NK-92 (cell line): ENCODE results near the gene CAPZB.

Experiments
- DNase-seq: peaks from one replicate; lab custom pipeline; 2025; ENCODE audit not compliant: unreplicated experiment; lab: John Stamatoyannopoulos, UW

CAPZB gene

GRCh38 chr1:19336543-19336942 lies 148.8 kb downstream of the CAPZB start:
- DNase-seq = no peak

GRCh38 chr1:19333587-19334354 lies 151.6 kb downstream of the CAPZB start:
- no peak for DNase-seq

DNA sequence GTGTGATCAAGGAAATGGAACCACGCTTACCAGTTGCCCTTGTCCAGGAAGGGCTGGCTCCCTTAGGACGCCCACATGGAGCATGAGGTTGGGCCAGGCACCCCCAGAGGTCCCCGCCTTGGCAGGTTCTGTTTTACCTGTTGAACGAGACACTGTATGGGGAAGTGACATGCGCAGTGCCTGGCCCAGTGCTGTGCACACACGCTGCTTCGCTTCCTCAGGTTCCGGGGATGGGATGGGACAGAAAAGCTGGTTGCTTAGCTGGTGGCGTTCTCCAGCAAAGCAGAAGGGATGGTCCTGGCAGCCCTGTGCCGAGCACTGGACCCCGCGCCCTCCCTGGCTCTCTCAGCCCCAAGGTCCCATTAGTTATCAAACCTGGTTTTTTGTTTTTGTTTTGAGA lies 152.5 kb downstream of the CAPZB start:
- no peak for DNase-seq

- no peak for DNase-seq
These were observed 154.0 kb downstream of the CAPZB start for GRCh38 chr1:19331262-19331878.

GRCh38 chr1:19330449-19331135 lies 154.7 kb downstream of the CAPZB start:
- no peak for DNase-seq

DNA sequence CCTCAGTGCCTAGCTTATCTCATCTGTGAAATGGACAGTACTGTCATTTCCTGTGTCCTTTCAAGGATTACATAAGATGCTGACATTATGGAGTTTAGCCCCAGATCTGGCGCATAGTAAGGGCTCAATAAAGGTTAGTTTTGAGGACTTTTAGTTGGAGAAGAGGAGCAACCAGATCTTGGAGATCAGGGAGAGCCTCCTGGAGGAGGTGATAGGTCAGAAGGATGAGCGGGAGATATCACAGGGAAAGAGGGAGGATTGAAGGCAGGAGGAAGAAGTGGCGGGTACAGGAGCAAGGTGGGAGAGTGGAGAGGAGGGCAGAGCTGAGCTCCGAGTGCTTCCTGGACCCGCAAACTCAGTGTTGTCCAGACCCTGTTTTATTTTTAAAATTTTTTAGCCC lies 155.7 kb downstream of the CAPZB start:
- DNase-seq = no peak

DNA sequence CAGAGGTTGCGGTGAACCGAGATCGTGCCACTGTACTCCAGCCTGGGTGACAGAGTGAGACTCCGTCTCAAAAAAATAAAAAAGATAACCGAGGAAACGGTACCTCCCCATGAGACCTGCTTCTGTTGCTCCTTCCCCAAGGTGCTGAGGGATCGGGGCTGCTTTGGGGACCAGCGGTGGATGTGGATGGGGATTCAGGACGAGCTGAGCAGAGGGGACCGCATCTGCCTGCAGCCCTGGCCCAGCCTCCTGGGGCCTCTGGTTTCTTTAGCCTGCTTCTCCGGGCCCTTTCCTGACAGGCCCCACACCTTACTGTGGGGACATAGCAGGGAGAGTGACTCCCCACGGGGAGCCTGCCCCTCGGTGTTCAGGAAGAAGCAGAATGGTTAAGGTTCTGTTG lies 156.2 kb downstream of the CAPZB start:
- no peak for DNase-seq

GRCh38 chr1:19328486-19328885 lies 156.9 kb downstream of the CAPZB start:
- no peak for DNase-seq

GRCh38 chr1:19327736-19328135 lies 157.6 kb downstream of the CAPZB start:
- DNase-seq = no peak

DNA sequence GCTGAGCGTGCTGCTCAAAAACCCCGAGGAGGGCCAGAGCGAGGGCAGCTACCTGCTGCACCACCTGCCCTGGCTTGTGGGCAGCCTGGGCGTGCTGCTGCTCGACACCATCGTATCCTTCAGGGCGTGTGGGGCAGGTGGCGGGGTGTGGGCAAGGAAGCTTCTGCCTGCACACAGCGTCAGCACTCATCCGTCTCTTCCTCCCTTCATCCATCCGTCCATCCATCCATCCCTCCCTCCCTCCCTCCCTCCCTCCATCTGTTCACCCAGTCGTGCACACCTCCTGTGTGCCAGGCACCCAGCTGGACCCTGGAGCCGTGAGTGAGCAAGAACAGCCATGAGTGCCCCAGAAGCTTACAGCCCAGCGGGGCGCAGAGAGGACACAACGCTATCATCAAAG lies 158.0 kb downstream of the CAPZB start:
- no peak for DNase-seq

DNA sequence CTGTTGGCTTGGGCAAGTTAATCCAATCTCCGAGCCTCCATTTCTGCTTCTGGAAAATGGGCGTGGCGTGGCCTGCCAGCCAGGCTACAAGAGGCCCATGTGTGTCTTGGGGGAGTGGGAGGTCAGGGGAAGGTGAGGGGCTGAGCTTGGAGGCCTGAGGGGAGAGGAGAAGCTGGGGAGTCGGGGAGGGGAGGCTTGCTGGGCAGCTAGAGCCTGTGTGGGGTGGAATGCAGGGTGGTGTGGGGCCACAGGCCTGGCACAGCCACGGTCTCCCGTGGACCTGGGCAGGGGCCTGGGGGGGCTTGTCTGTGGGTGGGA lies 158.6 kb downstream of the CAPZB start:
- no peak for DNase-seq

DNA sequence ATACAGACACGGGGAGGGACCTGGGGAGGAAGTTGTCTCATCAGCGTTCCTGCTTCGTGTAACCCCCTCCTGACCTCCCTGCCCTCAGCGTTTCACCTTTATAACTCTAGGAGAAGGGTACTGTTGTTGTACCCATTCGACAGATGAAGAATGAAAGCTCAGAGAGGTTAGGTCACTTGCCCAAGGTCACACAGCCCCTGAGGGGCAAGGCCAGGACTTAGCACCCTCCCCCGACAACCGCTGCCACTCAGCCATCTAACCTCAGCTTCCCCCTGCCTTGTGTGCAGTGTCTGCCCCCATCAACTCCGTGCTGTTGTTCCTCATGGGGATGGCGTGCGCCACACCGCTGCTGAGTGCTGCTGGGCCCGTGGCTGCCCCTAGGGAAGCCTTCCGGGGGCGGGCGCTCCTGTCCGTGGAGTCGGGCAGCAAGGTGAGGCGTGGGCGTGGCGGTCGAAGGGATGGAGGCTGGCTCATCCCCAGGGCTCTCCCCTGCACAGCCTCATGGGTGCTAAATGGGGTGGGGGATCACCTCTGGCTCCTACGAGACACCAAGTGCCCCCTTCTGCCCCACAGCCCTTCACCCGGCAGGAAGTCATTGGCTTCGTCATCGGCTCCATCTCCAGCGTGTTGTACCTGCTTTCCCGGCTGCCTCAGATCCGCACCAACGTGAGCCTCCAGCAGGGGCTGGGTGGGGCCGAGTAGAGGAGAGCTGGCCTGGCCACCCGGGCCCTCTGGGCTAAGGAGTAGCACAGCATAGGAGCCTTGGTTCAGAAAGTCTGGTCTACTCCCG lies 159.2 kb downstream of the CAPZB start:
- no peak for DNase-seq

DNA sequence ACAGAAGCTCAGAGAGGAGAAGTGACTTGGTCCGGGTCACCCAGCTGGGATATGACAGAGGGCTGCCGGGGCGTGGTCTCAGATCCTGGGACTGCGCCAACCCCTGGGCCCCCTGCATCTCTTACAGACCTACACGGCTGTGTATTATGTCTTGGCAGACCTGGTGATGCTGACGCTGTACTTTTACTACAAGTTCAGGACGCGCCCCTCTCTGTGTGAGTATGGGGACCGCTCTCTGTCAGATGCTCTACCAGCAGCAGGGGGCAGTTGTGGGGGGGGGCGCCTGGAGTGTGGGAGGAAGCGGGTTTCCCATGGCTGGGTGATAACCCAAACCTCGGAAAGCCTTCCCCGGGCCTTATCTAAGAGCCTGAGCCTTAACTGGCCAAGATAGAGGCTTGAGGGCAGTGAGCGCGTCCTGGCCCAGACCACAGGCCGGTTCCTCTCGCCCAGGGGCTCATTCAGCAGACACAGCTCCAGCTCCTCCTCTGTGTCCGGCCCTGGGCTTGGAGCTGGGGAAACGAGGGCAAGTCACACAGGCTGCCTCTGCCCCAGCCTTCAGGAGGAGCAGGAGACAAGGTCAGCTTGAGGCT lies 159.9 kb downstream of the CAPZB start:
- DNase-seq = no peak

GRCh38 chr1:19324665-19324990 lies 160.7 kb downstream of the CAPZB start:
- no peak for DNase-seq

DNA sequence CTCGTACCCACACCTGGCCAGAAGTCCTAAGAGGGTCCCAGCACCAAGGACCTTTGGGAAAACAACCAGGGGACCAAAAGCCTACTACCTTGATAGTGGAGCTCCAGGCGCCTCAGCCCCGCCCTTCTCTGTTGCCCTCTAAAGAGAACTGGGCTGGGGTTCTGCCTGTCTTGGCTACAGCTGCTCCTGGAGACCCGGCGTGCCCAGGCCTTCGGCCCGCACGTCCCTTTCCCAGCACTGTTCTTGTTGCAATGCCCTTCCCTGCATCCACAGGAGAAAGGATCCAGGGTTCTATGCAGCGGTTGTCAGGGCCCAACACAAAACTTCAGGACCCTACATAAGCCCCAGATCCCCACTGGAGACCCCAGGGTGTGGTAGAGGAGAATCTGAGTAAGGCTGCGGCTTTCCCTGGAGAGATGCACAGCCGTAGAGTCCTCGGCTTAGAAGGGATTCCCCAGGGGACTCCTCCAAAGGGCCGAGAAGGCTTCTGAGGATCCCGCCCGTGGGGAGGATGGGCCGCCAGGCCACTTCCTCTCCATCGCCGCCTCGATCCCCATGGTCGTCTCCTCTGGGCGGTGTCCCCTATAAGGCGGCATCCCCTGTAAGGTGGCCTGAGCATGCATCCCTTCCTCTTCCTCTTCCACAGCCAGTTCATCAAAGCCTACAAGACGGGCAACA lies 161.2 kb downstream of the CAPZB start:
- no peak for DNase-seq

- DNase-seq = no peak
These were observed 162.9 kb downstream of the CAPZB start for GRCh38 chr1:19322481-19322880.

DNA sequence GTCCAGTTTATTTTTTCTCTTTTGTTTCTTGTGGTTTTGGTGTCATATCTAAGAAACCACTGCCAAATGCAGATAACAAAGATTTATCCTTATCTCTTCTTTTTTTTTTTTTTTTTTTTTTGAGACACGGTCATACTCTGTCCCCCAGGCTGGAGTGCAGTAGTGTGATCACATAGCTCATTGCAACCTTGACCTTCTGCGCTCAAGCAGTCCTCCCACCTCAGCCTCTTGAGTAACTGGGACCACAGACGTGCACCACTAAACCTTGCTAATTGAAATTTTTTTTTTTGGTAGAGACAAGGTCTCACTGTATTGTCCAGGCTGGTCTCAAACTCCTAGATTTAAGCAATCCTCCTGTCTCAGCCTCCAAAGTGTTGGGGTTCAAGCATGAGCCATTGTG lies 164.3 kb downstream of the CAPZB start:
- no peak for DNase-seq

- DNase-seq = no peak
These were observed 166.1 kb downstream of the CAPZB start for GRCh38 chr1:19319196-19319595.

GRCh38 chr1:19317126-19317910 lies 168.0 kb downstream of the CAPZB start:
- no peak for DNase-seq
